RWPE2 (cell line): Measurements from ENCODE around the gene NXN.
A peak's percentile ranks its signal among the peaks of the same experiment; 100 is the strongest.
"Not testable (repeated sequence)": the region's sequence is repeated elsewhere in the genome, so short reads cannot be mapped to it uniquely, and the experiment has no call there.

Experiments
- ATAC-seq: fragments of 200-7000 bp; cut with Tn5 transposase; 3 replicates; pipeline ENCODE4 v1.9.1; 2021; ENCODE audit warnings: low read depth
- DNase-seq: peaks from one replicate; pipeline ENCODE4 v3.0.0-alpha.2; 2020; ENCODE audit warnings: low spot score
- H3K27ac ChIP-seq: fragments of 450-650 bp; 2 replicates; pipeline ENCODE4 v1.5.1; 2017; ENCODE audit warnings: mild to moderate bottlenecking; ENCODE audit not compliant: poor library complexity, severe bottlenecking
- H3K27me3 ChIP-seq: fragments of 250-450 bp; sonication (Bioruptor Pico); 2 replicates; pipeline ENCODE4 v1.5.1; 2021; ENCODE audit warnings: mild to moderate bottlenecking, moderate library complexity; ENCODE audit not compliant: insufficient read depth, poor library complexity, severe bottlenecking
- H3K36me3 ChIP-seq: fragments of 250-450 bp; sonication (Bioruptor Pico); 2 replicates; pipeline ENCODE4 v1.5.1; 2020; ENCODE audit warnings: low read depth, mild to moderate bottlenecking, moderate library complexity
- H3K4me1 ChIP-seq: fragments of 250-450 bp; sonication (Bioruptor Pico); 2 replicates; pipeline ENCODE4 v1.5.1; 2021; ENCODE audit warnings: mild to moderate bottlenecking, moderate library complexity; ENCODE audit not compliant: insufficient read depth, poor library complexity, severe bottlenecking
- H3K4me3 ChIP-seq: fragments of 250-450 bp; sonication (Bioruptor Pico); 2 replicates; pipeline ENCODE4 v1.5.1; 2021; ENCODE audit warnings: mild to moderate bottlenecking, moderate library complexity; ENCODE audit not compliant: severe bottlenecking
- H3K9me3 ChIP-seq: fragments of 250-450 bp; sonication (Bioruptor Pico); 2 replicates; pipeline ENCODE4 v1.5.1; 2021; ENCODE audit warnings: mild to moderate bottlenecking, moderate library complexity; ENCODE audit not compliant: severe bottlenecking
- TF ChIP-seq, protein P1 (sequence below): fragments of 450-650 bp; IDR thresholded peaks from one replicate; pipeline ENCODE4 v1.5.1; 2017; ENCODE audit warnings: mild to moderate bottlenecking, moderate library complexity; ENCODE audit not compliant: poor library complexity, severe bottlenecking

Gene NXN

DNA sequence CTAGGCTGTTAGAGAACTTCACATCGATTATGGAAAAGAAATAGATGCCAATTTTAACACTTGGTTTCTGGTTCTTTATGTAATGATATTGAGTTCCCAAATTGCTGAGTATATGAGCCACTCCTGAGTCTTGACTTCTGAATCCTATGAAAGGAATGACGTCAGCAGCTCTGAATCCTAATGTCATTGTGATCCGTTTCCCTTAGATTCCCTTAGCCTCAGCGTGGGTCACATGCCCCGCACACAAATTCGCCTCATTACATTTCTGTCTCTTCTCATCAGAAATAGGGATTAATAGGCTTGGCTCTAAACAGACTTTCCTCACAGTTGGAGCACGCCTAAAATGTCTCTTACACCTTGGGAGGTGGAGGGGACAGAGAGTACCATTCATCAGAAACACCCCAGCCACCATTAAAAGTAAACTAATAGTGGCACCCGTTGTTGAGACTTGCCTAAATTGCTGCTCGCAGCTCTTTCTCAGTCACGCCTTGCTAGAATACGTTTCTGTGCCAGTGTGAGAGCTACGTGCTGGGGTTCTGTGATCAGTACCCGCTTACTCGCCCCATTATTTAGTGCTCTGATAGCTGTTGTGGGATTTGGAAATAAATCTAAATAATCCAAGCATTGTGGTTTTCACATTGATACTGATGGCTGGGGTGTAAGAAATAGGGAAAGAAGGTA is 190.3 kb downstream of the NXN start:
- Histone ChIP-seq H3K27ac (peak overlapping the region; percentile 78), H3K4me1 (peaks cover 12% of the 10 kb centered on the region), H3K36me3 (peaks cover 48% of the 10 kb centered on the region), H3K9me3 (no peaks in the 10 kb centered on the region), H3K4me3 (no peak overlapping the region), H3K27me3 (no peaks in the 10 kb centered on the region)
- TF ChIP-seq, protein P1, sequence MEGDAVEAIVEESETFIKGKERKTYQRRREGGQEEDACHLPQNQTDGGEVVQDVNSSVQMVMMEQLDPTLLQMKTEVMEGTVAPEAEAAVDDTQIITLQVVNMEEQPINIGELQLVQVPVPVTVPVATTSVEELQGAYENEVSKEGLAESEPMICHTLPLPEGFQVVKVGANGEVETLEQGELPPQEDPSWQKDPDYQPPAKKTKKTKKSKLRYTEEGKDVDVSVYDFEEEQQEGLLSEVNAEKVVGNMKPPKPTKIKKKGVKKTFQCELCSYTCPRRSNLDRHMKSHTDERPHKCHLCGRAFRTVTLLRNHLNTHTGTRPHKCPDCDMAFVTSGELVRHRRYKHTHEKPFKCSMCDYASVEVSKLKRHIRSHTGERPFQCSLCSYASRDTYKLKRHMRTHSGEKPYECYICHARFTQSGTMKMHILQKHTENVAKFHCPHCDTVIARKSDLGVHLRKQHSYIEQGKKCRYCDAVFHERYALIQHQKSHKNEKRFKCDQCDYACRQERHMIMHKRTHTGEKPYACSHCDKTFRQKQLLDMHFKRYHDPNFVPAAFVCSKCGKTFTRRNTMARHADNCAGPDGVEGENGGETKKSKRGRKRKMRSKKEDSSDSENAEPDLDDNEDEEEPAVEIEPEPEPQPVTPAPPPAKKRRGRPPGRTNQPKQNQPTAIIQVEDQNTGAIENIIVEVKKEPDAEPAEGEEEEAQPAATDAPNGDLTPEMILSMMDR = no peak
- no peak for DNase-seq
- ATAC-seq = no peak

DNA sequence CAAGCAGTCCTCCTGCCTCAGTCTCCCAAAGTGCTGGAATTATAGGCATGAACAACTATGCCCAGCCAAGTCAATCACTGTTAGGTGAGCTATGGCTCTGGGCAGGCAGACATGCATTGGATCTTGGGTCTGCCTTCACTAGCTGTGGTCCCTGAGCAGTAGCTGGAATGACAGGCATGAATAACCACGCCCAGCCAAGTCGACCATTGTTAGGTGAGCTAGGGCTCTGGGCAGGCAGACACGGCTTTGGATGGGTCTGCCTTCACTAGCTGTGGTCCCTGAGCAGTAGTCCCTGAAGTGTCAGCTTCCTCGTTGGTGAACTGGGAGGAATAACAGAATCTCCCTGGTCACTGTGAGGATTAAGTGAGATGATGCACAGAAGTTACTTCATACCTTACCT is 191.0 kb downstream of the NXN start:
- DNase-seq (no peak), ATAC-seq (no peak)
- H3K9me3 ChIP-seq = no peaks in the 10 kb centered on the region
- peak overlapping the region; percentile 78 for H3K27ac ChIP-seq
- no peak overlapping the region for H3K4me3 ChIP-seq
- TF ChIP-seq, protein P1 = no peak
- no peaks in the 10 kb centered on the region for H3K27me3 ChIP-seq
- peaks cover 55% of the 10 kb centered on the region for H3K36me3 ChIP-seq
- peaks cover 16% of the 10 kb centered on the region for H3K4me1 ChIP-seq

DNA sequence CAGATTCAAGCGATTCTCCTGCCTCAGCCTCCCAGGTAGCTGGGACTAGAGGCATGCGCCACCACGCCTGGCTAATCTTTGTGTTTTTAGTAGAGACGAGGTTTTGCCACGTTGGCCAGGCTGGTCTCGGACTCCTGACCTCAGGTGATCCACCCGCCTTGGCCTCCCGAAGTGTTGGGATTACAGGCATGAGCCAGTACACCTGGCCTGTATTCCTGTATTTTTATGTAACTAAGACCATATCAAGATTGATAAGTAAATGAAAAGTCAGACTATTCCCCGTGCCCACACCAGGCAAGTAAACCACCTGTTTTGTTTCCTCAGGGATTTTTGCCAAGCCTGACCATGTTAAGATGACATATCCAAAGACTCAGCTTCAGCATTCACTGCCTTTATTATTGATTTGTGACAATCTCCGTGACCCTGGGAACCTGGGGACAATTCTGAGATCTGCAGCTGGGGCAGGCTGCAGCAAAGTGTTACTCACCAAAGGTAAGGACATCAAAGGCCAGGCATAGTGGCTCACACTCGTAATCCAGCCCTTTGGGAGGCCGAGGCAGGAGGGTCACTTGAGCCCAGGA is 191.8 kb downstream of the NXN start:
- H3K4me3 ChIP-seq = no peak overlapping the region
- no peak overlapping the region for H3K27ac ChIP-seq
- peaks cover 22% of the 10 kb centered on the region for H3K4me1 ChIP-seq
- H3K27me3 ChIP-seq = no peaks in the 10 kb centered on the region
- peaks cover 58% of the 10 kb centered on the region for H3K36me3 ChIP-seq
- H3K9me3 ChIP-seq = no peaks in the 10 kb centered on the region
- ATAC-seq = no peak
- TF ChIP-seq, protein P1 = no peak
- no peak for DNase-seq

DNA sequence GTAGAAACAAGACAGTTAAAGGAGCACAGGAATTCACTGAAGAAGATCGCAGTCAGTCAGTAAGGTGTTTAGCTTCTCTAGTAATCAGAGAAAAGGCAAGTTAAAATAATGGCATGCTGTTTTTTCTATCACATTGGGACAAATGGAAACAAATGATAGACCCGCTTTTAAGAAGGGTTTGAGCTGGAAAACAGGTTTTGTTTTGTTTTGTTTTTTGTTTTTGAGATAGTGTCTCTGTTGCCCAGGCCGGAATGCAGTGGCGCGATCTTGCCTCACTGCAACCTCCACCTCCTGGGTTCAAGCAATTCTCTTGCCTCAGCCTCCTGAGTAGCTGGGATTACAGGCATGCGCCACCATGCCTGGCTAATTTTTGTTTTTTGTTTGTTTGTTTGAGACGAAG is 193.7 kb downstream of the NXN start:
- H3K4me3 ChIP-seq, H3K27ac ChIP-seq, H3K9me3 ChIP-seq, ATAC-seq, DNase-seq, H3K27me3 ChIP-seq: not testable (repeated sequence)
- Histone ChIP-seq H3K36me3 (peaks cover 50% of the 10 kb centered on the region), H3K4me1 (peaks cover 22% of the 10 kb centered on the region)

DNA sequence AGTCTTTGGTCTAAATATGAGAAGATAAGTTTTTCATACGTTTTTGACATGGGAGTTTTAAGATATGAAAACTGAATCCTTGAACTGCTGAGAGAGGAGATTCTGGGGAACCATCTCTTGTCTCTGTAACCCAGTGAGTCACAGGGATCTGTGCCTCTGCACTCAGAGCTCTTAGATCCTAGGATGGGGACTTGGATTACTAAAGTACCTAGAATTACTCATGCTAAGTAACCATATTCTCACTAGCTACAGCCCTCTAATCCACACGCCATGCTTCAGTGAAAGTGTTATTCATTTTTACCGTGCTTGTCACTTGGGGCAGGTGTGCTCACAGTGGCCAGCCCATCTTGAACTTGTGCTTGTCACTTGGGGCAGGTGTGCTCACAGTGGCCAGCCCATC is 195.4 kb downstream of the NXN start:
- Histone ChIP-seq H3K36me3 (peaks cover 57% of the 10 kb centered on the region), H3K27ac (no peak overlapping the region), H3K27me3 (no peaks in the 10 kb centered on the region), H3K9me3 (no peaks in the 10 kb centered on the region), H3K4me1 (peaks cover 16% of the 10 kb centered on the region), H3K4me3 (no peak overlapping the region)
- DNase-seq (no peak), ATAC-seq (no peak)
- TF ChIP-seq, protein P1 = no peak
